GM19397 (cell line): Measurements from ENCODE around the gene MEPCE.

ENCODE experiments used
- ATAC-seq: cut with Tn5 transposase; IDR thresholded peaks from one replicate; pipeline ENCODE4 v1.9.1; 2021; ENCODE audit warnings: mild to moderate bottlenecking, moderate library complexity; ENCODE audit not compliant: unreplicated experiment

MEPCE gene

GRCh38 chr7:100457033-100457432 is 27.4 kb downstream of the MEPCE start:
- ATAC-seq: no peak

DNA sequence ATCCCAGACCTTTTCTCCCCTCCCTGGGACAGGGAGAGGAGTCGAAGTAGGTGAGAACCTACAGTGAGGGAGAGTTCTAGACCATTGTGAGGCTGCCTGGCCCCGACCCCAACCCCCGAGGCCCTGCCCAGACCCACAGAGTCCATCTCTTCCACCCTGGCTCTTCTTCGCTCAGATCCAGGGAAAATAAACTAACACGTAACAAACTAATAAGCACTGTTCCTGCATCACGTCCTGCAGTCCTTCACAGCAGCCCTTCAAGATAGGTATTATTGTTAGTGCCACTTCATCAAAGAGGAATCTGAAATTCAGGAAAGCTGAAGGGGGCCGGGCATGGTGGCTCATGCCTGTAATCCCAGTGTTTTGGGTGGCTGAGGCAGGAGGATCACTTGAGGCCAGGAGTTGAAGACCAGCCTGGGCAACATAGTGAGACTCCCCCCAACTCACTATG is 34.6 kb downstream of the MEPCE start, which contains the start of gene SPACDR:
SPACDR (minus strand) TSS at position 51 of the 451 bp plus-strand sequence. CDS start 235 bp downstream, outside the sequence.
- no peak for ATAC-seq

- no peak for ATAC-seq
Observed at GRCh38 chr7:100464791-100465190, 35.2 kb downstream of the MEPCE start.

DNA sequence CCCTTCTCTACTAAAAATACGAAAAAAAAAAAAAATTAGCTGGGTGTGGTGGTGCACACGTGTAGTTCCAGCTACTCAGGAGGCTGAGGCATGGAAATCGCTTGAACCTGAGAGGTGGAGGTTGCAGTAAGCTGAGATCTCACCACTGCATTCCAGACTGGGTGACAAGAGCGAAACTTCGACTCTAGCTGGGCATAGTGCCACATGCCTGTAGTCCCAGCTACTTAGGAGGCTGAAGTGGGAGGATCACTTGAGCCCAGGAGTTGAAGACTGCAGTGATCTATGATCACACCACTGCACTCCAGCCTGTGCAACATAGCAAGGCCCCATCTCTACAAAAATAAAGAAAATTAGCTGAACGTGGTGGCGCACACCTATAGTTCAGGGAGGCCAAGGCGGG is 35.7 kb downstream of the MEPCE start:
- ATAC-seq: no peak

- no peak for ATAC-seq
Observed at GRCh38 chr7:100465702-100466311, 36.2 kb downstream of the MEPCE start.

DNA sequence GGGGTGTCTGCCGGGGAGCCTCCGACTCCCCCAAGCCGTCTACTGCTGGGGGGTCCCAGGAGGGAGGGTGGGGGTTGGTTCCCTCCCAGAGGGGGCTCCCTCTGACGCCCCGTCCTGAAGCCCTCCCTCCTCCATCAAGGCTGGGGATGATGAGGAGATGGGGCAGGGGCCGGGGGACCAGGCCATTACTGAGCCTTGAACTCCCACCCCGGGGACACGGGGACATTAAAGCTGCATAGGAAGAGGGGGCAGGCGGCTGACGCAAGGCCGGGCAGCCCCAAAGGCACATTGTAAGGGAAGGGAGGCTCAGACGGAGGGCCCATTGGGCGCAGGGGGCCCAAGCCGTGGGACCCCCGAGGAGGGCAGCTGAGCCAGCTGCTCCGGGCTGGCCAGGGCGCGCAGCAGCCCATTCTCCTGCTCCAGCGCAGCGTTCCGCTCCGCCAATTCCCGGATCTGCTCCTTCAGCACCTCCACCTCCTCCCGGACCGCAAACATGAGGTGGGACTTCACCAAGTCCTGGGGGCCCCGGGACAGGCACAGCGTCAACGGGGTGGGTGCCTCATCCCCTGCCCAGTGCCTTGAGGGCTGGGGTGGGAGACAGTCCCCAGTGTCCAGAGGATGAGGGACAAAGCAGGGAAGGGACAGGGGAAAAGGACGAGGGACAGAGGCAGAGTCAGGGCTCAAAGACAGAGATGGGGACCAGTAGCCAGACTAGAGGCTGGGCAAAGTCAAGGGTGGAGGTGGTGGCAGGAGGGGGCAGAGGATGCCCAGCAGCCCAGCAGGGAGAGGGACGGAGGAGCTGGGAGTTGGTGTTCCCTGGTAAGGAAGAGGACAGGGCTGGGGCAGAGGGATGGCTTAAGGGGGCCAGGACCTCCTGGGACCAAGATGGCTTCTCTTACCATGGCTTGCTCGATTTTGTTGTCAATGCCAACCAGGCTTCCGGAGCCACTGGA is 37.3 kb downstream of the MEPCE start:
- ATAC-seq: no peak

DNA sequence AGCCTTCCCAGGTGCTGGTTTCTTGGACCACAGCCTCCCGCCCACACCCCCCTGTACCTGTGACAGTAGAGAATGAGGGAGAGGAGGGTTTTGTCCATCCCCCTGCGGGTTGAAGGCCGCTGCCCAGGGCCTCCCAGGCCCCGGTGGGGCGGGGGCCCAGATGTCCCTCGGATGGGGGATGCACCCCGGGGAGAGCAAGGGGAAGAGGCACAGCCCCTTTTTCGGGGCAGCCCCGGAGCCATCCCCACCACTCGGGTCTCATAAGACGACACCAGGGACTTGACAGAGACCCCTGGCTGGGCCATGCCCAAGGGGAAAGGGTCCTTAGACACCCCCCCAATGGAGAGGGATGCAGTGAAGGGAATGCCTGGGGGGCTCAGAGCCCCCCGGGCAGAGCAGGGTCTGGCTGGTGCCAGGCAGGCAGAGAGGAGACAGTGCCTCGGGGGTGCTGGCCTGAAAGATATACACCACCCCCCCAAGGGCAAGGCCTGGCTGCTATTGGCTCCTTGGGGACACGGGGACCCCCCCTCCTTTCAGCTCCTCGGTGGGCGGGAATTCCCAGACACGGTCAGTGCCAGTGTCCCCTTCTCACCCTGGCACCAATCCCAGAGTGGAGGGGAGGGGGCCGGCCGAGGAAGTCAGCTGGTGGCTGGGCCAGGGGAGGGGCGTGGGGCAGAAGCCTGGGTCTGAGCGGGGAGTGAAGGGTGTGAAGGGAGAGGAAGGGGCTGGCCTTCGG is 38.2 kb downstream of the MEPCE start:
- ATAC-seq: no peak

DNA sequence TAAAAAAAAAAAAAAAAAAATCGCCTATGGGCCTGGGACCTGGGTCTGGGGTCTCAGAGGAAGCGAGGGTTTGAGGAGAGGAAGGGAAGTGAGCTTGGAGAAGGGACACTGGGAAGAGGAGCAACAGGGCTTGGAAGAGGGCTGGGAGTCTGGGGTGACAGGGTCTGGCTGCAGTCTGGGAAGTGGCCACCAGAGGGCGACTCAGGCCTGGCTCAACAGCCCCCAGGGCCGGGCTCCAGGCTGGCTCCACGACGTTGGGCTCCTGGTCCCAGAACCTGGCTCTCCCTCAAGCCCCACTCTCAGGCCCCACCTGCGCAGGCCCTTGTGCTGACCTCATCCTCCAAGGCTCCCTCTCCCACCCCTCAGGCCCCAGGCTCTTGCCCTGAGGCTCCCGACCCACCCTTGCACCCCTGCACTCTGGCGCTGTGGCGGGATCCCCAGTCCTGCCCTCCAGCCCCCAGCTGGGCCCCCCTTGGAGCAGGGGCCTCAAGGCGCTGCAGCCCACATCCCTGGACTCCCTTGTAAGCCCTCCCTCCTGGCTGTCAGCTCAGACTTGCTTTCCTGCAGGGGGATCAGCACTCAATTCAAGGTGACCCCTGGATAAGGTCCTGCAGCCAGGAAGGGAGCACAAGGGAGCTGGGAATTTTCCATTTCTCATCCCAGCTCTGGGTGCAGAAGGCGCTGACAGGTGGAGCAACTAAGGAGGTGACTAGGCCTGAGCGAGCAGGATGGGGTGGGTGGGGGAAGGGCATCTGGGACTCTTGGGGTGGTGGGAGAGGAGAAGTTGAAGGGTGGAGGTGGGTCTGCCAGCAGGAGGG is 39.8 kb downstream of the MEPCE start:
- peak; percentile 57 for ATAC-seq

GRCh38 chr7:100471021-100471420 is 41.4 kb downstream of the MEPCE start:
- no peak for ATAC-seq

DNA sequence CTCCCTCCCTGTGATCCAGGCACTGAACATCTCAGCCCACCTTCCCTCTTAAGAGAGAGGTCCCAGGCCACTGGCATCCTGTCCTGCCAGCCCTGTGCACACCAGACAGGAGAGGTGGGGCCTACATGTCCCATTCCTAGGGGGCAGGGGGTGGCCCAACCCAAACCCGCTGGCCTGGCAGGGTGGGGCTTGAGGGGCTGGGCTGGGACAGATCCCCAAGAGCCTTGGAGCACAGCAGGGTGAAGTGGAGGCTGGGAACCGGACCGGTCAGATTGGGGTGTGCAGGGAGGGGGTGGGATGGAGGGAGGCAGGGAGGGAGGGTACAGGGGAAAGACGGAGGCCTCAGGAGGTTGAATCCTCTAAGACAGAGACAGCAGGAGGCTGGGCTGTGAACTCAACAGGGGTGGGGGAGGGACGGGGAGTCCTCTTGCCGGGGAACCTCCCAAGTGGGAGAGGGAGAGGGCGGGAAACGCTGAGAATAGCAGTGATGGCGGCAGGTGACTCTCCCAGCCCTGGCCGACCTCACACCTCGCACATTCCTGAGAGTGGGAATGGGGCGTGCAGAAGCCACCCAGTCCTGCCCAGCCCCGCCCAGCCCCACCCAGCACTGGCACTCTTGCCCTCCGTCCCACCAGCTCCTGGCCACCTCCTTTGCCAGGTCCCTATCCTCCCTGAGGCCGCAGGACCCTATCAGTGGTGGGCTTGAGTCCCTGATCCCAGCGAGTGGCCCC is 42.7 kb downstream of the MEPCE start:
- no peak for ATAC-seq

DNA sequence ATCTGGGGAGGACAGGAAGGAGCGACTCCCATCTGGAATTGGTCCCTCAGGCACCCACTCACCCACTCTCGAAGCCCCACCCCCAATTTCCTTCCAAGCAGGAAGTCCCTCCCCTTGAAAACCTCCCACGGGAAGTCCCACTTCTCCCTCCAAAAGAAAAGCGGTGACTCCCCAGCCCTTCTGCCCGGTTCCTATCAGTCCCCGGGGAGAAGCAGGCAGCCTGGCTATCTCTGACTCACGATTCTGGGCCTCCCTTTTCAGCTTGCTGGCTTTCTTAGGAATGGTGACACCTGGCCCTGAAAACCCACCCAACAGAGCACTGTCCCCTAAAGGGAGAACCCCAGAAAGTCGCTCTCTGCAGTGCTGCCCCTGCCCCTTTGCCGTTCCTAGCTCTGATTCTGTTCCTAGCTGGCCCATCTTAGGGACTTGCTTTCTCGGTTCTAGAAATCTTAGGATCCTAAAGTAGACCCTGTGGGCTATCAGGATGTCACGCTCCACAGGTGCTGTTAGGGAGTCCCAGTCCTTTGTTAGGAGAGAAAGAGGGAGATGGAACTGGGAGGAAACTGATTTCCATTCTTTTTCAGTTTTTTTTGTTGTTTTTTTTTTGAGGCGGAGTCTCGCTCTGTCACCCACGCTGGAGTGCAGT is 43.3 kb downstream of the MEPCE start:
- no peak for ATAC-seq

DNA sequence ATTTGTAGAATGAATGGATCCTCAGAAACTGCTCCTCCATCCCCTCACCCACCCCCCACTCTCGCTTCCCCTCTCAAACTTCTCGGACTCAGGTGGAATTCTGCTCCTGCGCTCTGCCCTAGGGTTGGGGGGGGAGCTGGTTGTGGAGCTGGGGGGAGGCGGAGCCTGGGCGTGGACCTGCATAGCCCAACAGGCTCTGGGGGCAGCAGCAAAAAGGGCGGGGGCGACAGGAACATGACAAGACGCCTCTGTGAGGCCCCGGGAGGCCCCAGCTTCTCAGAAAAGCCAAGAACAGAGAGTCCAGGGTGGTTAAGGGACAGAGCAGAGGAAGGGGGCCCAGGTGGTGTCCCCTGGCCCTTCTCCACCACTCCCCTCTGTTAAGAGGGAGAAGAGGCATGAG is 45.9 kb downstream of the MEPCE start:
- ATAC-seq: no peak

DNA sequence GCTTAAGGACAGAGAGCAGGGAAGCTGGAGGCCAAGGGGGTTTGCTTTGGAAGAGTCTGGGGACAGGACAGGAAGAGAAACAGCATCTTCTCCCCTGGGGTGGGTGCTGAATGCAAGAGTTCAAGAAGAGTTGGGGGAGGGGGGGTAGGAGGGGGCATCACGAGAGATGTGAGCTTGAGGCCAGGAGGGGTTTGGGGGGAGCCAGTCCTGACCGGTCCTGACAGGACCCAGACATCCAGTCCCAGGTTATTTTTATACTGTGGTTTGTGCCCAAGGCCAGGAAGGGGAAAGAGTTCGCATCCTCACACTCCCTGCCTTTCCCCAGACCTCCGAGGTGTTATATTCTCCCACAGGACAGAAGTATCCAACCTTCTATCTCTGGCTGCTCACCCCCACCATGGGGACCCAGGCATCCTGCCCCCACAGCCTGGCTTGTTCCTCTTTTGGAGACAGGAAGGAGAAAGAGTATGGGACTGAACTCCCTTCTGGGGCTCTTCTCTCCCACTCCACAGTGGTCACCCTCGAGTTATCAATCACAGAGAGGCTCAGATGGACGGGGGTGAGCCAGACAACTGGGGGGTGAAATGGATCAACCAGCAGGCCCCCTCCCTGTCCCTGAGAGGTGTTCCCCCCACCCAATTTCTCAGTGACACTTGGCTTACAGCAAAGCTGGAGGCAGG is 46.6 kb downstream of the MEPCE start:
- no peak for ATAC-seq

DNA sequence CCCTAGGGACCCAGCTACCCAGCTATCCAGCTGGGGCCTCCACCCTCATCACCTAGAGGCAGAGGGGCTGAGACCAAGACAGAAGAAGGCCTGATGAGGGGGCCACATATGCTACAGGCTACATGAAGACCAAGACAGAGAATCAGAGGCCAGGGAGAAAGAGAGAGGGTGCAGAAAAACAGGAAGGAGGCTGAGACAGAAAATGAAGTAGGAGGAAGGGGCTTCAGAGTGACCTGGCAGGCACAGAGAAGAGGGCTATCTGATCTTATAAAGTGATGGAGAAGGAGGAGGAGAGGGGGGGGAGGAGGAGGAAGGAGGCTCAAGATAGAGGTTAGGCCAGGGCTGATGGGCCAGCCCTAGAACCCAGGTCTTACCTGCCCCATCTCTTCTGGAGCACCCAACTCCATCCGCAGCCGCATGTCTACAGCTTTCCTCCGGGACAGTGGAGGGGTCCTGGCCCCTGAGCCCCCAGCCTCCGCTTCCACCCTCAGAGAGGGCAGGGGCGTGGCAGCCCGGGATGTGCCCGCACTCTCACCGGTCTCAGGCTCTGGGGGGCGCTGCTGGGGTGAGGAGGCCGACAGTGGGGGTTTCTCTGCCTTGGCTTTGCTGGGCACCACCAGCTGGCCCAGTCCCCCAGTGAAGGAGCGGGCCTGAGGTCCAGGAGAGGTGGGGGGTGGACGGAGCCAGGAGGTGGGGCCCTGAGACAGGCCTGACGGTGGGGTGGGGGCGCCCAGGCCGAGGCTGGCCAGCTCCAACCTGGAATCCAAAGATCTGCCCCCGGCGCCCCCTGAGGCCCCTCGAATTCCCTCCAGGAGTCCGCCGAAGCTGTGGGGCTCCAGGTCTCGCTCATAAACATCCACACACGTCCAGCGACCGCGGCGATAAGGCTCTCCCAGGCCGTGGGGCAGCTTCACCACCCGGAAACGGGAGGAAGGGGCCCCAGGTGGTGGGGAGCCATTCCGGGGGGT is 47.6 kb downstream of the MEPCE start:
- no peak for ATAC-seq

DNA sequence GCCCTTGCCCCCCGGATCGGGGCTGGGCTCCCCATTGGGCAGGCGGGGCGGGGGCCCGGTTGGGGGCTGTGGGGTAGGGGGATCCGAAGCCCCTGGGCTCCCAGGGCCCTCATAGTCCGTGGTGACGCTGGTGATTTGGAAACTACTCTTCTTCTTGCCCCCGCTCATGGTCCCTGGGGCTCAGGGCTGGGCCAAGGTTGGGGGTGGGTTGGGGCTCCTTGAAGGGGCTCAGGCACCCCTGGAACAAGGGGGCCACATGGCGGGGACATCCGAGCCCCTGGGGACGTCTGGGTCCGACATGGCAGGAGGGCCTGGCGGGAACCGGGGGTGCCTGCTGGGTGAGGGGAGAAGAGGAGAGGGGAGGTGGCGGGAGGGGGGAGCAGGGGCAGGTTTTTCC is 48.2 kb downstream of the MEPCE start:
- ATAC-seq: no peak

GRCh38 chr7:100478958-100479660 is 49.5 kb downstream of the MEPCE start, which contains the start of gene TSC22D4:
TSC22D4 (minus strand) TSS chr7:100479214; CDS start chr7:100478038, 1,176 bp downstream.
- peak; percentile 60 for ATAC-seq

DNA sequence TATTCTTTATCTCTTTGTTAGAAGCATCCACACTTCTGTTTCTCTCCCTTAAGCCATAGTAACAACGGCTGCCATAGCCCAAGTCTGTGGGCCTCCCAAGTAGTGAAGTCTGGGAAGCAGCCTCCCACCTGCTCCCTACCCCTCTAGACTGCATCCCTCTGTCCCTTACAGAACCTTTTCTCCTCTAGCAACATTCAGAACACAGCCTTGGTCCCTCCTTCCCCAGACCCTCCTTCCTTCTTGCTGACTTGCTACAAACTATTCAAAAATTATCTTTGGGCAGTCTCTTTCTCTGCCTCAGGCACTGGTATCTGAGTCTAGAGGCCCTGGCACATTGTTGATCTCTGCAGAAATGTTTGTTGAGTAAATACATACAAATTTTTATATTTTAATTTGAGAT is 51.8 kb downstream of the MEPCE start:
- no peak for ATAC-seq
